ENCODE data around the gene GXYLT2.
"Not testable (repeated sequence)": the region's sequence is repeated elsewhere in the genome, so short reads cannot be mapped to it uniquely, and the experiment has no call there.

GXYLT2 gene

GRCh38 chr3:72998466-72998865 lies 110.6 kb downstream of the GXYLT2 start (continued):
- no peak for TF ChIP-seq ELK4 (IDR thresholded peaks at IDR 0.05; ENCODE audit: borderline replicate concordance, low read depth, low read length)
- no peak for TF ChIP-seq ZNF48 (tag by site-specific recombination; IDR thresholded peaks at IDR 0.05)
- no peak for TF ChIP-seq ZBTB6 (tag by site-specific recombination; IDR thresholded peaks at IDR 0.05)
- TF ChIP-seq ZNF398 (tag by site-specific recombination; IDR thresholded peaks at IDR 0.05): no peak

- POLR2A ChIA-PET: no interaction called here
- Histone ChIP-seq H3K27ac (ENCODE audit: extremely low read depth, low read depth, low read length) (no peak overlapping the region), H3K9me3 (ENCODE audit: control insufficient read depth, insufficient read depth, low read depth, low read length) (no peaks in the 10 kb centered on the region), H3K4me3 (ENCODE audit: low read depth, low read length) (no peak overlapping the region), H3K4me1 (ENCODE audit: control insufficient read depth, insufficient read depth, low read length) (peaks cover 2% of the 10 kb centered on the region; the same call in 1 of the 2 replicates), H3K36me3 (ENCODE audit: control insufficient read depth in 2 of 2, insufficient read depth in 1 of 2, low read length in 2 of 2) (peaks cover 11 to 61% of the 10 kb centered on the region in 2 experiments; a peak in 2 of 3 replicates)
- no peak for TF ChIP-seq ZNF571 (tag by site-specific recombination; IDR thresholded peaks at IDR 0.05)
- TF ChIP-seq ZNF366 (tag by site-specific recombination; conservative IDR thresholded peaks at IDR 0.05): no peak
- TF ChIP-seq INSM2 (tag by site-specific recombination; IDR thresholded peaks at IDR 0.05): no peak
- peak; percentile 70 for TF ChIP-seq PRDM10 (tag by site-specific recombination; IDR thresholded peaks at IDR 0.05)
- TF ChIP-seq AEBP2 (tag by site-specific recombination; IDR thresholded peaks at IDR 0.05; ENCODE audit: borderline replicate concordance): no peak
- TF ChIP-seq ZNF639 (tag by site-specific recombination; IDR thresholded peaks at IDR 0.05): no peak
- no peak for TF ChIP-seq REPIN1 (tag by site-specific recombination; IDR thresholded peaks at IDR 0.05; ENCODE audit: low read depth)
- CTCF ChIA-PET: interaction anchor here (0.6 to 1.7 kb wide), 5 partner anchors 10 to 491 kb away, joined by 3 to 4 read pairs (median 3); no protein-coding TSS in a partner anchor
These were observed 112.1 kb downstream of the GXYLT2 start for GRCh38 chr3:72999951-73000350.

GRCh38 chr3:73003050-73003449 lies 115.2 kb downstream of the GXYLT2 start:
- H3K4me3 ChIP-seq (ENCODE audit: low read depth, low read length); H3K27ac ChIP-seq (ENCODE audit: extremely low read depth, low read depth, low read length); H3K4me1 ChIP-seq (ENCODE audit: control insufficient read depth, insufficient read depth, low read length); POLR2A ChIA-PET; CTCF ChIA-PET; H3K9me3 ChIP-seq (ENCODE audit: control insufficient read depth, insufficient read depth, low read depth, low read length): not testable (repeated sequence)
- H3K36me3 ChIP-seq (ENCODE audit: control insufficient read depth in 2 of 2, insufficient read depth in 1 of 2, low read length in 2 of 2): peaks cover 17 to 86% of the 10 kb centered on the region in 2 experiments; a peak in 2 of 3 replicates

Measured in HEK293 (cell line).